ENCODE data around the gene SESN3. TPM values are rescaled to one million over a fixed set of nuclear protein-coding genes. Genes with fewer than 3 reads are reported as not detected.

SESN3 gene
- total RNA-seq, 1 experiment from 2014 or later, result 36.8 TPM

DNA sequence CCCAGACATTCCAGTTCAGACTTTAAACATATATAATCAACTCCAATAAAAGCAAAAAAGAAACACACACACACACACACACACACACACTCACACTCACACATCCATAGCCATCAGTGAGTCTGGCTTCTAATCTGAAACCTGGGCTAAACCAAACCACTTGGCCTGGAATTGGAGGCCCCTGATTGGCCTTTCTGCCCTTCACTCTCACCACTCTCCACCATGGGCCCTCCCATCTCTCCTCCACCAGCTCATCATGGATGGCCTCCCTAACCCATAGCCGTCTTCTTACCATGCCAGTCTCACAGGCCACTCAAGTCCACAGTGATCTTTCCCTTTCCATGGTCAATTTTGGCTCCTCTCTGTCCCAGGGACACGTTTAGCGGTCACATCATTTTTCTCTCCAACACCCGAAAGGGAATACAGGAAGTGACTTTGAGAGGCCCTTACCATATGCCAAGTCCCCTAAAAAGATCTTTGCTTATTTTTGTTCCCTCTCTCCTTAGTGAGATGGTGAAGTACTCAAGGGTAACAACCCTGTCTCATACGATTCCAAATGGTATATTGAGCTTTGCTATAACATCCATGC, 74.8 kb downstream of the SESN3 start:
- no peaks in the 10 kb centered on the region for H4K20me1 ChIP-seq (ENCODE audit: control insufficient read depth, insufficient read depth, insufficient read length)
- H3K27ac ChIP-seq (ENCODE audit: insufficient read length, low read depth, low read length), result no peak overlapping the region
- no peak overlapping the region for H4K91ac ChIP-seq (ENCODE audit: insufficient read length, low read depth, low read length)
- no peak overlapping the region for H3K4me3 Mint-ChIP-seq
- no peak overlapping the region for H3K4ac ChIP-seq (ENCODE audit: low read depth, low read length)
- H4K5ac ChIP-seq (ENCODE audit: insufficient read length, low read depth, low read length), result no peak overlapping the region
- no peak overlapping the region for H2BK5ac ChIP-seq (ENCODE audit: insufficient read length, low read length)
- H3T11ph ChIP-seq (ENCODE audit: low read length), result no peak overlapping the region
- no peak overlapping the region for H2AFZ ChIP-seq (ENCODE audit: low read length)
- H3K27ac Mint-ChIP-seq, result no peak overlapping the region; a peak in 1 of 7 replicates
- no peak overlapping the region for H2BK20ac ChIP-seq (ENCODE audit: low read depth, low read length, poor library complexity, severe bottlenecking)
- H3K4me1 ChIP-seq (ENCODE audit: insufficient read depth, low read length), result no peaks in the 10 kb centered on the region; the same call in 1 of the 2 replicates
- H3K79me2 ChIP-seq (ENCODE audit: insufficient read depth, low read length), result no peaks in the 10 kb centered on the region
- H2AK5ac ChIP-seq (ENCODE audit: insufficient read length, low read length), result no peak overlapping the region
- H3K27me3 Mint-ChIP-seq (ENCODE audit: low read depth), result peaks cover 5% of the 10 kb centered on the region
- H2BK15ac ChIP-seq (ENCODE audit: low read depth, low read length), result no peak overlapping the region
- H3K56ac ChIP-seq (ENCODE audit: insufficient read length, low read depth, low read length), result no peak overlapping the region
- peak; percentile 58 for DNase-seq
- peaks cover 1% of the 10 kb centered on the region for H3K23me2 ChIP-seq (ENCODE audit: insufficient read length, low read depth, low read length, poor library complexity, severe bottlenecking)
- no CpG with 5 or more reads among the region's 5 CpGs for WGBS (ENCODE audit: extremely low coverage, insufficient read length, low lambda C conversion rate)
- H3K4me1 Mint-ChIP-seq, result peaks cover 16 to 20% of the 10 kb centered on the region in 2 experiments
- H2BK12ac ChIP-seq (ENCODE audit: insufficient read length, low read depth, low read length), result no peak overlapping the region
- H4K8ac ChIP-seq (replicated peaks; ENCODE audit: insufficient read length, low read depth, low read length), result no peak overlapping the region
- H3K9me3 Mint-ChIP-seq, result peaks cover 6 to 7% of the 10 kb centered on the region in 2 experiments
- peaks cover 0 to 14% (median 6%) of the 10 kb centered on the region in 3 experiments; a peak in 5 of 7 replicates for H3K36me3 Mint-ChIP-seq (ENCODE audit: insufficient read depth in 1 of 3, low read depth in 3 of 3)
- H3K9me3 ChIP-seq (ENCODE audit: control insufficient read depth, low read depth, low read length), result no peaks in the 10 kb centered on the region
- no peak overlapping the region for H3K14ac ChIP-seq (ENCODE audit: insufficient read depth, low read length)
- no peak overlapping the region for H3K23ac ChIP-seq (ENCODE audit: insufficient read length, low read depth, low read length)
- H3K27me3 ChIP-seq (ENCODE audit: insufficient read depth, low read length), result no peaks in the 10 kb centered on the region
- no peak overlapping the region for H2BK120ac ChIP-seq (ENCODE audit: low read depth, low read length, poor library complexity, severe bottlenecking)
- no peak overlapping the region for H3K4me2 ChIP-seq (ENCODE audit: insufficient read depth, insufficient read length, low read length)
- no peak overlapping the region for H3K9ac ChIP-seq (ENCODE audit: extremely low read depth, insufficient read length, low read length)
- no peak overlapping the region for H3K18ac ChIP-seq (ENCODE audit: insufficient read length, low read depth, low read length)
- TF ChIP-seq, protein P1, sequence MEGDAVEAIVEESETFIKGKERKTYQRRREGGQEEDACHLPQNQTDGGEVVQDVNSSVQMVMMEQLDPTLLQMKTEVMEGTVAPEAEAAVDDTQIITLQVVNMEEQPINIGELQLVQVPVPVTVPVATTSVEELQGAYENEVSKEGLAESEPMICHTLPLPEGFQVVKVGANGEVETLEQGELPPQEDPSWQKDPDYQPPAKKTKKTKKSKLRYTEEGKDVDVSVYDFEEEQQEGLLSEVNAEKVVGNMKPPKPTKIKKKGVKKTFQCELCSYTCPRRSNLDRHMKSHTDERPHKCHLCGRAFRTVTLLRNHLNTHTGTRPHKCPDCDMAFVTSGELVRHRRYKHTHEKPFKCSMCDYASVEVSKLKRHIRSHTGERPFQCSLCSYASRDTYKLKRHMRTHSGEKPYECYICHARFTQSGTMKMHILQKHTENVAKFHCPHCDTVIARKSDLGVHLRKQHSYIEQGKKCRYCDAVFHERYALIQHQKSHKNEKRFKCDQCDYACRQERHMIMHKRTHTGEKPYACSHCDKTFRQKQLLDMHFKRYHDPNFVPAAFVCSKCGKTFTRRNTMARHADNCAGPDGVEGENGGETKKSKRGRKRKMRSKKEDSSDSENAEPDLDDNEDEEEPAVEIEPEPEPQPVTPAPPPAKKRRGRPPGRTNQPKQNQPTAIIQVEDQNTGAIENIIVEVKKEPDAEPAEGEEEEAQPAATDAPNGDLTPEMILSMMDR (conservative IDR thresholded peaks at IDR 0.05), result no peak
- H3K79me1 ChIP-seq (ENCODE audit: insufficient read depth, low read depth, low read length, poor library complexity, severe bottlenecking), result no peaks in the 10 kb centered on the region

Data from H9 (cell line).